NCI-H1417 treated with DMSO at 0.1 percent for 48 hours (cell line): ENCODE measurements around the gene PITPNB.

ENCODE experiments used
- DNase-seq: peaks from one replicate; lab custom pipeline; 2025; lab: John Stamatoyannopoulos, UW

Gene PITPNB

DNA sequence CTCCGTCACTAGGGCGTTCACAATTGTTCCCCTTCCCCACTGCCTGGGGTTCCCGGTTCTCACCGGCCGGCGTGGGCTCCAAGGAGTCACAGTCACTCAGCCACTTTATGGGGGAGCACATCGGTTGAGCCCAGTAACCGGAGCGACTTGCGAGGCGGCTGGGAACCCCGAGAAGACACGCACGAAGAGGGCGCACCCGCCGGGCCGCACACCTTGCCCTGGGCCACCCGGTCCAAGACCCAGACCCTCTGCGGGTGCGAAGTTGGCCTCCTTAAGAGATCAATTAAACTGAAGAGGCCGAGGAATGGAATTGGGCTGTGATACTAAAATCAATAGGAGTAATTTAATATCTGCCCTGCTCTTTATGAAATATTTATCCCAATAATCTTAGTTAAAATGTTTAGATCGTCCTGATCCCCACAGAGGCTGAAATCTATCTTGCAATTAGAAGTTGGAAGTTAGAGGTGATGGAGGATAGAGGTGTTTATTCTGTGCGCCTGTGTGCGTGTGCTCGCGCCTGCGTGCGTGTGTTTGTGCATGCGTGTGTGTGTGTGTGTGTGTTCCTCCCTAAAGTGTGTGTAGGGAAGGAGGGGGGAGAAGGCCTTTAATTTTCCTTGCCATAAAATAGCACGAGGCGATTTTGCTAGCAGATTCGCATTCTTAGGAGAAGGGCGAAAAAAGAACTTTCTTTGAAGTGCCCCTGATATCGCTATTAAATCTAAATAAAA, 116.5 kb downstream of the PITPNB start:
- no peak for DNase-seq
